ENCODE data around the gene C1QB. TPM values are rescaled to one million over a fixed set of nuclear protein-coding genes. Genes with fewer than 3 reads are reported as not detected.

C1QB gene
- total RNA-seq, 2 donors from 2014 or later, result 106 to 151 TPM

Small RNA genes lying within 50 kb of the gene (microRNA-seq; reads per million reads assigned to microRNA genes)
- gene MIR6127, result not detected

Small RNA genes lying within 50 kb of the gene (small RNA-seq; reads per million reads assigned to genes)
- 0 reads per million in 2 donors for gene MIR6127

Other genes starting within 250 kb of the C1QB start
- gene ZBTB40, start 201.4 kb upstream of the C1QB start, total RNA-seq, result 10 to 100 TPM; 18.2 to 26.3 TPM
- gene EPHA8, start 89.7 kb upstream of the C1QB start, total RNA-seq, result 1 to 10 TPM in 1 of 2 donors, under 1 TPM in 1; 0.05 to 4.1 TPM
- gene C1QA, start 16.6 kb upstream of the C1QB start, total RNA-seq, result 10 to 100 TPM; 47.6 to 83.7 TPM
- 10 to 100 TPM; 54.8 to 76.9 TPM for gene C1QC, start 9.6 kb upstream of the C1QB start, total RNA-seq
- 1 to 10 TPM; 6.4 to 7.4 TPM for gene EPHB2, start 57.6 kb downstream of the C1QB start, total RNA-seq

Data from prostate gland (tissue), 2 donors.